HEK293 (cell line): ENCODE data around the gene FAM193A.

Source experiments
- ZBTB7A ChIP-seq: fragments of 450-650 bp; formaldehyde crosslinking; IDR thresholded peaks from 2 replicates; pipeline ENCODE4 v1.5.1; 2016; ENCODE audit warnings: low read depth, missing biosample characterization, missing genetic modification characterization
- ZNF324 ChIP-seq: fragments of 450-650 bp; formaldehyde crosslinking; IDR thresholded peaks from 2 replicates; pipeline ENCODE4 v1.5.1; 2016; ENCODE audit warnings: missing biosample characterization, missing genetic modification characterization
- ZNF501 ChIP-seq: fragments of 450-650 bp; formaldehyde crosslinking; IDR thresholded peaks from 2 replicates; pipeline ENCODE4 v1.5.1; 2016; ENCODE audit warnings: missing biosample characterization, missing genetic modification characterization
- ZNF785 ChIP-seq: fragments of 450-650 bp; formaldehyde crosslinking; IDR thresholded peaks from 2 replicates; pipeline ENCODE4 v1.5.1; 2016; ENCODE audit warnings: missing biosample characterization, missing genetic modification characterization
- ZSCAN18 ChIP-seq: fragments of 450-650 bp; formaldehyde crosslinking; IDR thresholded peaks from 2 replicates; pipeline ENCODE4 v1.5.1; 2016; ENCODE audit warnings: missing biosample characterization, missing genetic modification characterization
- TF ChIP-seq, protein P1 (sequence below): fragments of 450-650 bp; formaldehyde crosslinking; IDR thresholded peaks from 2 replicates; pipeline ENCODE4 v1.5.1; 2016; ENCODE audit warnings: missing biosample characterization, missing genetic modification characterization

DNA sequence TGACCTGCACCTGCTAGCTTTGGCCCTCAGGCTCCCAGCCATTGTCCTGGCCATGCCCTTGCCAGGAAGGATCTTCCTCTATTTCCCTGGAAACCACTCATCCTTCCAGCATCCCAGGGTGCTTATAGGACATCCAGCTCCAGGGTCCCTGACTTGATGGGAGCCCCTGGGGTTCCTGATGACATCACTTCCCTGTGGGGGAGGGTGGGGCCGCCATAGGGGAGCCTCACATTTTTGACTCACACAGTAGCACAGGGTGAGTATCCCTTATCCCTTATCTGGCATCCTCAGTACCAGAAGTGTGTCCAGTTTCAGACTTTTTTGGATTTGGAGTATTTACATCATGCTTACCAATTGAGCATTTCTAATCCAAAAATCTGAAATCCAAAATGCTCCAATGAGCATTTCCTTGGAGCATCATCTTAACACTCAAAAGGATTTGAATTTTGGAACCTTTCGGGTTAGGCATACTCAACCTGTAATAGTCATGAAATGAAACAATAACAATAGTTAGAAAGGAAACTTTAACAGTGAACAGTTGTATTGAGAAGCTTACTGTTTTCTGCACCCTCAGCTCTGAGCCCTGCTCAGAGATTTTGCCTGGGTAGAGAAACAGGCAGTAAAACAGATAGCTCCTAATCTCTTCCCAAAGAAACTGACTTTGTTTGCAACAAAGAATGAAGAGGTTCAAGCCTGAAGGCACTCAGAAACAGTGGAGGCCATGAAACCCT, 197.6 kb downstream of the FAM193A start:
- TF ChIP-seq ZSCAN18 (tag by site-specific recombination) = no peak
- TF ChIP-seq, protein P1, sequence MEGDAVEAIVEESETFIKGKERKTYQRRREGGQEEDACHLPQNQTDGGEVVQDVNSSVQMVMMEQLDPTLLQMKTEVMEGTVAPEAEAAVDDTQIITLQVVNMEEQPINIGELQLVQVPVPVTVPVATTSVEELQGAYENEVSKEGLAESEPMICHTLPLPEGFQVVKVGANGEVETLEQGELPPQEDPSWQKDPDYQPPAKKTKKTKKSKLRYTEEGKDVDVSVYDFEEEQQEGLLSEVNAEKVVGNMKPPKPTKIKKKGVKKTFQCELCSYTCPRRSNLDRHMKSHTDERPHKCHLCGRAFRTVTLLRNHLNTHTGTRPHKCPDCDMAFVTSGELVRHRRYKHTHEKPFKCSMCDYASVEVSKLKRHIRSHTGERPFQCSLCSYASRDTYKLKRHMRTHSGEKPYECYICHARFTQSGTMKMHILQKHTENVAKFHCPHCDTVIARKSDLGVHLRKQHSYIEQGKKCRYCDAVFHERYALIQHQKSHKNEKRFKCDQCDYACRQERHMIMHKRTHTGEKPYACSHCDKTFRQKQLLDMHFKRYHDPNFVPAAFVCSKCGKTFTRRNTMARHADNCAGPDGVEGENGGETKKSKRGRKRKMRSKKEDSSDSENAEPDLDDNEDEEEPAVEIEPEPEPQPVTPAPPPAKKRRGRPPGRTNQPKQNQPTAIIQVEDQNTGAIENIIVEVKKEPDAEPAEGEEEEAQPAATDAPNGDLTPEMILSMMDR (tag by site-specific recombination) = no peak
- TF ChIP-seq ZNF324 (tag by site-specific recombination) = no peak
- TF ChIP-seq ZBTB7A (tag by site-specific recombination) = no peak
- no peak for TF ChIP-seq ZNF785 (tag by site-specific recombination)
- TF ChIP-seq ZNF501 (tag by site-specific recombination) = no peak
